Measurements from ENCODE around the gene PNMA8B. TPM values are rescaled to one million over a fixed set of nuclear protein-coding genes. Genes with fewer than 3 reads are reported as not detected.

Gene PNMA8B
- total RNA-seq, 2 experiments from 2014 or later: 0.06 to 0.07 TPM

DNA sequence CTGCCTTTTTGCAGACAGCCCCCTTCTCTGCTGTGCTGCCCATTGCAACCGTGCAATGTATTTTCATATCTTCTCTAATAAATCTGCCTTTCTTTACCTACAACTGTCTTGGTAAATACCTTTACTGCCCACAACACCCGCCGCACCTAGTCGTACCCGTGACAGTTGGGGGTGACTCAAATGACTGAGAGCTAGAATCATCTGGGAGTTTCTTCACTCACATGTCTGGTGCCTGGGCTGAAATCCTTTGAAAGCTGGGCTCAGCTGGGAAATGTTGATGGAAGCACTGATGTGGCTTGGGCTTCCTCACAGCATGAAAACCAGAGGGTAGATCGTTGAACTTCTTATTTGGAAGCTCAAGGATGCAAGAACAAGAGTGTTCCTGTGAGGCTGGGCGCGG, 21.5 kb downstream of the PNMA8B start:
- POLR2A ChIA-PET: no interaction called here
- Mint-ChIP-seq H3K36me3 (ENCODE audit: low read depth) (no peaks in the 10 kb centered on the region), H3K27me3 (peaks cover 47% of the 10 kb centered on the region), H3K27ac (no peak overlapping the region), H3K9me3 (no peaks in the 10 kb centered on the region), H3K4me3 (no peak overlapping the region), H3K4me1 (peaks cover 4% of the 10 kb centered on the region)
- CTCF ChIA-PET: interaction anchor here (0.6 to 1.2 kb wide), 4 partner anchors 9 to 366 kb away, joined by 3 read pairs; no protein-coding TSS in a partner anchor
- DNase-seq: no peak

DNA sequence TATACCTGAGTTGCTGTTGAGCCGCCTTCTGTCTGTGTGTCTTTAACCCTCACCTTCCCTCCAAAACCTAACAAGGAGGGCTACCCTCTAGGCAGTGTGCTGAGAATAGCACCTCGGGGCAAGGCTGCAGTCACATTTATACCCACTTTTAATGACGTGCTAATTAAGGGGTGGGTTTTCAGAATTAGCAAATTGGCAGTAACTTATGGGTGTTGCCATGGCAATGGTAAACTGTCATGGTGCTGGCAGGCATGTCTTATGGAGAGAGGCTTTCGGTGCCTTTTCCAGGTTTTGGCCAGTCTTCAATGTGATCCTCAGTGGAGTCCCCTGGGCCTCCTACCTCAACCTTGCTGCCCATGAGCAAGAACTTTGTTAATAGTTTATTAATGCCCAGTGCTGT, 23.1 kb downstream of the PNMA8B start:
- Mint-ChIP-seq H3K27ac (no peak overlapping the region), H3K36me3 (ENCODE audit: low read depth) (no peaks in the 10 kb centered on the region), H3K9me3 (no peaks in the 10 kb centered on the region), H3K4me3 (no peak overlapping the region), H3K27me3 (peaks cover 44% of the 10 kb centered on the region), H3K4me1 (no peaks in the 10 kb centered on the region)
- ChIA-PET POLR2A (no interaction called here), CTCF (no interaction called here)
- DNase-seq: no peak

DNA sequence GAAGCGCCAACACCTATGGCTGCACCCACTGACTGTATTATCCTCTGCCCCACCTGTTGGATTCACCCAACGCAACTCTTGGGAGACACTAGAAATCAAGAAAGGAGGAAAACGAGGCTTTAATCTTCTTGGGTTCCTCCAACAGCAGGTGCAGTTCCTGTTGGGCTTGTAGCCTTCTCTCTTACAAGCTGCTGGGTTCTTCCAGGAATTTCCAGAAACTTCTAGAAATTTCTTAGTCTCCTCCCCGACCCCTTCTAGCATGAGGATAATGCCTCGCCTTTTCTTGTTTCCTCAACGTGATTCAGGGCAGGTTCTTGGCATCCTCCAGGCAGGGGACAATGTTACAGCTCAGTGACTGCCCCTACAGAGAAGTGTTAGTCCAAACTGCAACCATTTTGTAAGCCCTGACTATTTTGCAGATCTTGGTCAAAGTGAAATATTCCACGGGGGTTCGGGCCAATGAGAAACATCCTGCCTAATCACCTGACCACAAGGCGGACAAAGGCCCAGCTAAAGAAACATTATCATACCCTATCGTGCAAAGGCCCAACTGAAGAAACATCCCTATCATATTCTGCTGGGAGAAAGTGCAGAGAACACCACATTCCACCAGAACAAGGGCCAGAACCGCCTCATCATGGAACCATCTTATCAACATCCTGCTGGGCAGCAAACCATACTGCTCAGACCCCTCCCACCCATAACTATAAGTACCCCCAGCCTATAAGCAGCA, 23.7 kb downstream of the PNMA8B start:
- CTCF ChIA-PET: no interaction called here
- H3K4me1 Mint-ChIP-seq: no peaks in the 10 kb centered on the region

DNA sequence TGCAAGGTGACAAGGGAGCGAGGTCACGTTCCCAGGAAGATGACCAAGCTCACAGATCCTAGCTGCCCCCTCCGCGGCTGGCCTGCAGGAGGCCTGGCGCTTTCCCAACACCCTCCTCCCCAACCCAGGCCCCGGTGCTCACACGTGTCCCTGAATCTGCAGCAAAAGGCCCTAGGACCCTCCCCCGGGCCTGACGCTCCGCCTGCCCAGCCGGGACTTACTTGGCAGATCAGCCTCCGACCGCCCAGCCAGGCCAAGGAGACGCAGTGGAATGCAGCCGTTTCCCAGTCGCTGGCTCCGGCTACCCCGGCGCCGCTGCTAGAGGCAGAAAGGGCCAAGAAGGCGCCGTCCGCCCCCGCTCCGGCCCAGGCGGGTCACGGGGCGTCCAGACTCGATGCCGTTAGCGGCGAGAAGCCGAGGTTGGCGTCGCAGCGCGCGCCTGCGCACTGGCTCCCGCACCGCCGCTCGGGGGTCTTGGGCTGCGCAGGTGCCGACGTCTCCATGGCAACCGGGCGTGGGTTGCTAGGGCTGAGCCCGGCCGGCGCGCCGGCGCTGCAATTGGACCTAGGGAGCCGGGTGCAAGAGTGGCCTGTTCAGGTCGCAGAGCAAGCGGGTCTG, 24.4 kb downstream of the PNMA8B start, which contains the start of gene PNMA8A:
PNMA8A (minus strand) TSS at position 448 of the 618 bp plus-strand sequence. CDS start 528 bp downstream, outside the sequence.
- CTCF ChIA-PET: no interaction called here

More for the DNA sequence above, 23.7 kb downstream of the PNMA8B start:
- H3K9me3 Mint-ChIP-seq: no peaks in the 10 kb centered on the region
- H3K27me3 Mint-ChIP-seq: peaks cover 46% of the 10 kb centered on the region
- H3K27ac Mint-ChIP-seq: no peak overlapping the region
- H3K4me3 Mint-ChIP-seq: no peak overlapping the region
- H3K36me3 Mint-ChIP-seq (ENCODE audit: low read depth): no peaks in the 10 kb centered on the region
- DNase-seq: no peak
- POLR2A ChIA-PET: no interaction called here

GRCh38 chr19:46470376-46470775, 25.3 kb downstream of the PNMA8B start:
- no peak overlapping the region for H3K27ac Mint-ChIP-seq
- ChIA-PET CTCF (no interaction called here), POLR2A (no interaction called here)
- H3K36me3 Mint-ChIP-seq (ENCODE audit: low read depth): no peaks in the 10 kb centered on the region
- H3K4me3 Mint-ChIP-seq: no peak overlapping the region
- H3K9me3 Mint-ChIP-seq: no peaks in the 10 kb centered on the region
- DNase-seq: no peak
- peaks cover 43% of the 10 kb centered on the region for H3K27me3 Mint-ChIP-seq
- H3K4me1 Mint-ChIP-seq: no peaks in the 10 kb centered on the region

More for the DNA sequence above, 24.4 kb downstream of the PNMA8B start, which contains the start of gene PNMA8A:
- Mint-ChIP-seq H3K27ac (no peak within 1 kb of the TSS), H3K36me3 (ENCODE audit: low read depth) (no peaks in the 10 kb centered on the region), H3K27me3 (peaks cover 46% of the 10 kb centered on the region), H3K9me3 (no peaks in the 10 kb centered on the region), H3K4me3 (no peak within 1 kb of the TSS), H3K4me1 (no peaks in the 10 kb centered on the region)
- DNase-seq: no peak
- POLR2A ChIA-PET: no interaction called here

GRCh38 chr19:46469541-46470185, 26.0 kb downstream of the PNMA8B start:
- ChIA-PET CTCF (no interaction called here), POLR2A (no interaction called here)
- Mint-ChIP-seq H3K9me3 (no peaks in the 10 kb centered on the region), H3K4me3 (no peak overlapping the region), H3K36me3 (ENCODE audit: low read depth) (no peaks in the 10 kb centered on the region), H3K27me3 (peaks cover 45% of the 10 kb centered on the region), H3K27ac (no peak overlapping the region), H3K4me1 (no peaks in the 10 kb centered on the region)
- no peak for DNase-seq

GRCh38 chr19:46466536-46467196, 29.0 kb downstream of the PNMA8B start:
- H3K9me3 Mint-ChIP-seq: no peaks in the 10 kb centered on the region
- H3K4me3 Mint-ChIP-seq: no peak overlapping the region
- peaks cover 21% of the 10 kb centered on the region for H3K27me3 Mint-ChIP-seq
- no peak for DNase-seq
- ChIA-PET POLR2A (no interaction called here), CTCF (interaction anchor here (1.6 kb wide), 1 partner anchor 71 kb away, joined by 4 read pairs; no protein-coding TSS in a partner anchor)
- H3K27ac Mint-ChIP-seq: no peak overlapping the region
- no peaks in the 10 kb centered on the region for H3K36me3 Mint-ChIP-seq (ENCODE audit: low read depth)
- no peaks in the 10 kb centered on the region for H3K4me1 Mint-ChIP-seq

DNA sequence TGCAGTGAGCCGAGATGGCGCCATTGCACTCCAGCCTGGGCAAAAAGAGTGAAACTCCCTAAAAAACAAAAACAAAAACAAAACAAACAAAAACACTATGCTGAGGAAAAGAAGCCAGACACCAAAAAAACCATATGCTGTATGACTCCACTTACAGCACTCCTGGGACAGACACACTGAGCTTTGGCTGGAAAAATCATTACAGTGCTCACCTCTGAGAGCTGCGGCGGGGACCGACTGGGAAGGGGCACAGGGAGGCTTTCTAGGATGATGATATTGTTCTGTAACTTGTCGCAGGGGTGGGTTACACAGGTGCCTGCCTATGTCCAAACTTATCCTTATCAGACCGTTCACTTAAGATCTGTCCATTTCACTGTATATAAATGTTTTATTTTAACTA, 32.2 kb downstream of the PNMA8B start:
- Mint-ChIP-seq H3K9me3 (no peaks in the 10 kb centered on the region), H3K4me3 (no peak overlapping the region), H3K4me1 (no peaks in the 10 kb centered on the region), H3K36me3 (ENCODE audit: low read depth) (no peaks in the 10 kb centered on the region), H3K27me3 (peaks cover 10% of the 10 kb centered on the region), H3K27ac (no peak overlapping the region)
- ChIA-PET CTCF (interaction anchor here (0.6 kb wide), 1 partner anchor 110 kb away, joined by 3 read pairs; no protein-coding TSS in a partner anchor), POLR2A (no interaction called here)
- no peak for DNase-seq

GRCh38 chr19:46461537-46461936, 34.1 kb downstream of the PNMA8B start:
- no peak for DNase-seq
- CTCF ChIA-PET: no interaction called here
- no peaks in the 10 kb centered on the region for H3K4me1 Mint-ChIP-seq
- no peaks in the 10 kb centered on the region for H3K9me3 Mint-ChIP-seq
- POLR2A ChIA-PET: no interaction called here
- H3K4me3 Mint-ChIP-seq: no peak overlapping the region
- H3K36me3 Mint-ChIP-seq (ENCODE audit: low read depth): no peaks in the 10 kb centered on the region
- no peak overlapping the region for H3K27ac Mint-ChIP-seq
- H3K27me3 Mint-ChIP-seq: peaks cover 14% of the 10 kb centered on the region

DNA sequence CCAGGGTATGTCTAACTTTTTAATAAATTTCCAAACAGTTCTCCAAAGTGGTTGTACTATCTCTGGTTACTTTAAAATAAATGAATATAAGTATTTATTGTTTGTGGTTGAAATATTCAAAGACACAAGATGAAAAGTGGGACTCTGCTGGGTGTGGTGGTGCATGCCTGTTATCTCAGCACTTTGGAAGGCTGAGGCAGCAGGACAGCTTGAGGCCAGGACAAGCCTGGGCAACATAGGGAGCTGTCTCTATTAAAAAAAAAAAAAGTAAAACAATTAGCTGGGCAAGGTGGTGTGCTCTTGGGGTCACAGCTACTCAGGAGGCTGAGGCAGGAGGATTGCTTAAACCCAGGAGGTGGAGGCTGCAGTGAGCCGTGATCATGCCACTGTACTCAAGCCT, 34.7 kb downstream of the PNMA8B start:
- H3K36me3 Mint-ChIP-seq (ENCODE audit: low read depth): no peaks in the 10 kb centered on the region
- ChIA-PET CTCF (no interaction called here), POLR2A (no interaction called here)
- no peaks in the 10 kb centered on the region for H3K4me1 Mint-ChIP-seq
- H3K27ac Mint-ChIP-seq: no peak overlapping the region
- H3K9me3 Mint-ChIP-seq: no peaks in the 10 kb centered on the region
- no peak overlapping the region for H3K4me3 Mint-ChIP-seq
- peaks cover 19% of the 10 kb centered on the region for H3K27me3 Mint-ChIP-seq
- DNase-seq: no peak

GRCh38 chr19:46460055-46460454, 35.6 kb downstream of the PNMA8B start:
- ChIA-PET CTCF (interaction anchor here (1.4 kb wide), 1 partner anchor 113 kb away, joined by 3 read pairs; the partner anchor contains the start of gene PPP5C), POLR2A (no interaction called here)
- Mint-ChIP-seq H3K9me3 (no peaks in the 10 kb centered on the region), H3K36me3 (ENCODE audit: low read depth) (no peaks in the 10 kb centered on the region), H3K4me1 (no peaks in the 10 kb centered on the region), H3K4me3 (no peak overlapping the region), H3K27ac (no peak overlapping the region), H3K27me3 (peaks cover 17% of the 10 kb centered on the region)
- DNase-seq: no peak

DNA sequence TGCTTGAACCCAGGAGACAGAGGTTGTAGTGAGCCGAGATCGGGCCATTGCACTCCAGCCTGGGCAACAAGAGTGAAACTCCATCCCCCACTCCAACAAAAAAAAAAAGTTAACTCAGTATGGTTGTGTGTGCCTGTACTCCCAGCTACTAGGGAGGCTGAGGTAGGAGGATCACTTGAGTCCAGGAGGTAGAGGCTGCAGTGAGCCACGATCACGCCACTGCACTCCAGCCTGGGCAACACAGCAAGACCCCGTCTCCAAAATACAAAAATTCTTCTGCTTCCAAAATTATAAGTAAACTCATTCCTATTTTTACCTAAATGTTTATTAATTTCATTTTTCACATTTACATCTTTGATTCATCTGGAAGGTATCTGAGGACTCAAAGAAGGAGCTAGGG, 38.7 kb downstream of the PNMA8B start:
- H3K4me1 Mint-ChIP-seq: no peaks in the 10 kb centered on the region
- POLR2A ChIA-PET: no interaction called here
- no peaks in the 10 kb centered on the region for H3K36me3 Mint-ChIP-seq (ENCODE audit: low read depth)
- H3K27me3 Mint-ChIP-seq: peaks cover 16% of the 10 kb centered on the region
- H3K27ac Mint-ChIP-seq: no peak overlapping the region
- no peak overlapping the region for H3K4me3 Mint-ChIP-seq
- no peak for DNase-seq
- CTCF ChIA-PET: interaction anchor here (0.6 to 1.8 kb wide), 4 partner anchors 9 to 76 kb away, joined by 3 to 4 read pairs (median 3); no protein-coding TSS in a partner anchor
- H3K9me3 Mint-ChIP-seq: no peaks in the 10 kb centered on the region

DNA sequence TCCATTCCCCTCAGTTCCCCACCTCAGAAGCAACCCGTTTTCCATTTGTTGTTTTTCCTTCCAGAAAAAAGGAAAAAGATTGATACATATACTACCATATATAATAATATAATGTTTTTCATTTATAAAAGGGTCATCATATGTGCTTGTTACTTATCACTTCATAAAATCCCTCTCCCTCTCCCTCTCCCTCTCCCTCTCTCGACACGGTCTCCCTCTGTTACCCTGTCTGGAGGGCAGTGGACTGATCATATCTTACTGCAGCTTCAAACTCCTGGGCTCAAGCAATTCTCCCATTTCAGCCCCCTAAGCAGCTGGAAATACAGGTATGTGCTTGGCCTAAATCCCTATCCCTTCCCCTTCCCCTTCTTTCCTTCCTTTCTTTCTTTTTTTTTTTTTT, 41.4 kb downstream of the PNMA8B start:
- Mint-ChIP-seq H3K9me3 (peaks cover 7% of the 10 kb centered on the region), H3K4me3 (no peak overlapping the region), H3K27ac (no peak overlapping the region), H3K36me3 (ENCODE audit: low read depth) (no peaks in the 10 kb centered on the region), H3K27me3 (peaks cover 31% of the 10 kb centered on the region), H3K4me1 (no peaks in the 10 kb centered on the region)
- ChIA-PET POLR2A (no interaction called here), CTCF (no interaction called here)
- no peak for DNase-seq

Measured in activated CD4-positive, alpha-beta T cell treated with anti-CD3 and anti-CD28 coated beads, Interleukin-2, amount 10 ng/mL, durations not matched to agents 7 days and 5 days (primary cell).